IPS-11a (cell line): Measurements from ENCODE around the gene LCA5L.

Experiments used
- H3K4me3 ChIP-seq: one replicate; pipeline ENCODE4 v1.5.1; 2013; ENCODE audit warnings: low read depth, low read length, control low read depth

LCA5L gene

GRCh38 chr21:39445321-39446269 is at the start of gene LCA5L:
LCA5L (minus strand) TSS chr21:39445778; CDS start chr21:39428493, 17,285 bp downstream.
- H3K4me3 ChIP-seq: peak within 1 kb of the TSS; percentile 79

DNA sequence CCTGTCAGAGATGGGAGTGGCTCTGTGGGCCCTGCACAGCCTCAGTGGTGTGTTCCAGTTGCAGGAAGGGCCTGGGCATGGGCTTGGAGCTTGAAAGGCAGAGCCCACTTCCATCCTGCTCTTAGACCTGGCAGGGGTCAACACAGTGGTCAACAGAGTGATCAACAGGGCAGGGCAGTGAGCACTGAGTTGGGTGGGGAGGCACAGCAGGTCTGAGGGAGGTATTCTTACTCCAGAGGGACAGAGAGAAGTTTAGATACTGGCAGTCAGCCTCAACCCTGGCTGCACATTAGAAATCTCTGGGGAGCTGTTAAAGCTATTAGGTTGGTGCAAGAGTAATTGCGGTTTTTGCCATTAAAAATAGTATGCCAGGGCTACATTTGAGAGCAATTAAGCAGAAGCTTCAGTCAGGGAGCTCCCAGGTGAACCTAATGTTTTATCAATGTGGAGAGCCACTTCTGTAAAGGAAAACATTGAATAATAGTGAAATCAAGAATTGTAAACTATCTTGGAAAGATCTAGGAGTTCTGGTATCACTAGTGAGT is 43.9 kb upstream of the LCA5L start:
- H3K4me3 ChIP-seq: no peak overlapping the region

DNA sequence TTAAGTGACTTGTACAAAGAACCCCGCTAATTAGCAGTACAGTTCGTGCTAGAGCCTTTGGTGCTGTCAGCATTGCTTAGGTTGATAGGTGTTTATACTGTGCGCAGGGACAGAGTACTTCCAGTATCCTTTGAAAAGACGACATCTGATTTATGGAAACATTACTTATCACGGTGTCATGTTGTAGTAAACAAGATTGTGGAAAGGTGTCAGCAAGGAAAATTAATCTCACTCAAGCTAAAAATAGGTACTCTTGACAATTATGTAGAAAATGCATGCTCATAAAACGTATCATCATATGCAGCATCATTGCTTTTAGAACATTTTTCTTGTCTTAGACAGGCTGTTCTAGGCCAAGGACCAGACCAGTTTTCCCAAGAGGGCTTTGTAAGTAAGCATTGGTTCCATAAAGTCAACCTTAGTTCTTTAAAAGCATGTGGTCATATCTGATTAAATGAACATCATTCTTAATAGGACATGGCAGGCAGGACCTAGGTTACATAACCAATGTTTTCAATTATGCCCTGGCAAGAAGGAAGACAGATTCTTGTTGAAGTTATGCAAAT is 39.2 kb upstream of the LCA5L start:
- H3K4me3 ChIP-seq: no peak overlapping the region

GRCh38 chr21:39483917-39484316 is 38.3 kb upstream of the LCA5L start:
- H3K4me3 ChIP-seq: no peak overlapping the region

DNA sequence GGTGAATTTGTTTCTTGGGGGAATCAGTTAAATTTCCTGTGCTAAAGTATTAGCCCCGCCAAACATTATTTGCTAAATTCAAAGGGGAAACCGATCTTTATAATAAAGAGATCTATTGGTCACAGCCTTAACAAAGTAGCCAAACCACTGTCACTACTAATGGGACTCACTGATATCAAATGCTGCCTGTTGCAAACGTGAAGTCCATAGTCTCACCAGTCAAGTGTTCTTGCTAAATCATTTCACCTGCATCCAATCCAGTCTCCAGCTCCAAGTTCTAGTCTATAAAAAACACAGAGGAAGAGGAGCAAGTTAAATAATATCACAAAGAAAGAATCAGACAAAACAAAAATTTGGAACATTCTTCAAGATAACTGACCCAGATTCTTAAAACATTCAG is 36.3 kb upstream of the LCA5L start:
- no peak overlapping the region for H3K4me3 ChIP-seq

GRCh38 chr21:39480271-39480670 is 34.7 kb upstream of the LCA5L start:
- H3K4me3 ChIP-seq: no peak overlapping the region

DNA sequence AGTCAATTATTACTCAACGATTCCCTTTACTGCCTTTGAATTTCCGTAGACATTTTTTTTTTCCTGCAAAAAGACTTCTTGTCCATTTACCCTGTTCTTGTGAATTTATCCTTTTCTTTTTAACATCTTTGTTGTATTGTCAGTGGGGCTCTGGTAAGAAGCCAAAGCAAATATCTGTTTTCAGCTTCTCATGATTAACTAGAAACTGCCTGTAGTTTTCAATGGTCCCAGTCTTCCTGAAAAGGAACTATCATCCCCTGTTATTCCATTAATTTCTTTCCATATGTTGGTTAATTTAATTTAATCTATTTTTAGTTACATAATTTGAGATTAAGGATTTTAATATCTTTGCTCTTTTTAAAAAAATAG is 34.2 kb upstream of the LCA5L start:
- no peak overlapping the region for H3K4me3 ChIP-seq

- no peak overlapping the region for H3K4me3 ChIP-seq
These were observed 33.7 kb upstream of the LCA5L start for GRCh38 chr21:39479164-39479813.

DNA sequence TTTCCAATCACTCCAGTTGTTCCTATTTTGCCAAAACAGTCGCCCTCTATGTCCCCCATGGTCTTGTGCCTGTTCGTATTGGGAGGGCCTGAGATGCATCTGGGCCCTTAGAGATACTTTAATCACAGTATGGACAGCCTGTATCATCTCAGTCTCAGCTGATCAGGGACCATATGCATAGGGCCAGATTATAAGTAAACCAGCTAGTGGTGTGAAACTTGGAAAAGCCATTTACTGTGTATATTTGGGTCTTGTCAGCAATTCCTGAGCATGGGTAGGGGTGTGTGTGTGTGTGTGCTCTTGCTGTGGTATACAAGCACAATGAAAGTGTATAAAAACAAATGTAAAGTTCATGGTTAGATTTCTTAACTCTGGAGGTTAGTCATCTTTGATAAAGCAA is 29.0 kb upstream of the LCA5L start:
- no peak overlapping the region for H3K4me3 ChIP-seq

GRCh38 chr21:39472786-39473185 is 27.2 kb upstream of the LCA5L start:
- no peak overlapping the region for H3K4me3 ChIP-seq

- no peak overlapping the region for H3K4me3 ChIP-seq
These were observed 26.0 kb upstream of the LCA5L start for GRCh38 chr21:39471598-39471997.

- H3K4me3 ChIP-seq: no peak overlapping the region
These were observed 23.0 kb upstream of the LCA5L start for GRCh38 chr21:39468559-39468958.

DNA sequence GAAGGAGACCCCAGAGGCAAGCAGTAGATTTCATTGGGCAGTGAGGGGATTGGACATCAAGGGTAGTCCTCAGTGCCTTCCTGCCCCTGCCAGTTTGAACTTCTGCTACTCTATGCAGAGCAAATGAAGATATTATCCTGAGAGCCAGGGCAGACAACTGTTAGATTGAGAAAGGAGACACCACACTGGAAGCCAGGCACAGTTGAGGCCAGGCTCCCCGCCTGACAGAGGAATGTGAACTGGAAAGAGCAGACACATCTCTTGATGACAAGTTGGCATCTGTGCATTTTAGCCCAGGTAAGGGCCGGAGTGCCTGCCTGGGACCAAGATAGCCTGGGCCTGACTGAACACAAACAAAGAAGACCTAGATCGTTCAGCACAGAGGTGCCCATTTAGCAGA is 22.2 kb upstream of the LCA5L start:
- H3K4me3 ChIP-seq: no peak overlapping the region

- no peak overlapping the region for H3K4me3 ChIP-seq
These were observed 21.0 kb upstream of the LCA5L start for GRCh38 chr21:39466584-39466983.

- H3K4me3 ChIP-seq: no peak overlapping the region
These were observed 17.7 kb upstream of the LCA5L start for GRCh38 chr21:39463308-39463707.

GRCh38 chr21:39461419-39461818 is 15.8 kb upstream of the LCA5L start:
- no peak overlapping the region for H3K4me3 ChIP-seq

DNA sequence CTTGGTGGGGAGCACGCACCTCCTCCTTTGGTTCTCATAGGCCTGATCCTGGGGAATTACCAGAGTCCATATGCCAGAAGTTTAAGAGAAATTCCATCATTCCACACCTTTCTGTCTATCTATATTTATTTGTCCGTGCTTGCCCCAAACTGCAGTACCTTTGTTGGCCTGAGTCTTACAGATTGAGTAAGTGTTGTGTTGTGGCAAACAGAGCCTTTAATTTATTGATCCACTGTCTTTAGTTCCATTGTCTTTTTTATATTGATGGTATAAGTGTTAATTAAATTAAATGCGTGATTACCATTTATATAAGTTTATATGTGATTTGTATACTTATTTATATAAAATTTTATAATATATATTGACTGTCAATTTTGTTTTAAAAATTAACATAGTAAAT is 11.1 kb upstream of the LCA5L start:
- no peak overlapping the region for H3K4me3 ChIP-seq

- no peak overlapping the region for H3K4me3 ChIP-seq
These were observed 9.5 kb upstream of the LCA5L start for GRCh38 chr21:39454949-39455668.

DNA sequence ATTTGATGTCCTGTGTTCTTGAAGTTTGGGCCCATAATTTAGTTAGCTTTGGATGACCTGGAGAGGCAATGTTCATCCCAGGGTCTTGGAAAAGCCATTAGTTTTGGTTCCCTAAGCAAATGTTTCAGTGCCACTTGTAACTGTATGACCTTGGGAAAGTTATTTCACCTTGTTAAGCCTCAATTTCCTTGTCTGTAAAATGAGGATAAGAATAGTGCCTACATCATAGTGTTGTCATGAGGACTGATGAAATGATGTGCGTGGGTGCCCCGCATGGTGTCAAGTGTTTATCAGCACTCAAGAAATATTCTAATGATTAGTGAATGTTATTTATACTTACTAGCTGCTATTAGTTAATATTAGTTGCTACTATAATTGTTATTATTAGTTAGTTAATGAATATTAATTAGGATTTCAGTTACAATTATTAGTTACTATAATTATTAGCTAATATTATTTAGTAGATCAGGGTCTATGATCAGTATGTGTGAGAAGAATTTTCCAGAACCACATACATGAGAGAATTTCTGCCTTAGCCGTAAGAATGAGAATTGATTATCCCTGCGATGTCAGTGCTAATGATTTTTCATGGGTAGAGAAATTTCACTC is 8.1 kb upstream of the LCA5L start:
- no peak overlapping the region for H3K4me3 ChIP-seq

DNA sequence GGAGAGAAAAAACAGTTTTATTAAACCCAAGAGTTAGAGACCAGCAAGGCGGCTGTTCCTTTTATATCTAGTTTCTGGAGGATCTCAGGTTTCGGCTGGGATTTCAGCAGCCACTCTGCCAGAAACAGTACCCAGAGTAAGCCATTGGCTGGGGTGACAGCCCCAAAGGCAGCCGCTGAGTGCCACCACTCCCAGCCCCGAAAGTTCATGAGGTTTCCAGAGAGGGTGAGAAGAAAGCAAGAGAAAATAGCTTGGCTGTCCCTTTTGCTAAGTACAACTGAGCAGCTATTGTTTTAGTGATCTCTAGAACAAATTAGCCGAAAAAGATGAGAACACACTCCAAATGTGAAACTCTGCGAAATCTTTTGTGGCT is 7.4 kb upstream of the LCA5L start:
- H3K4me3 ChIP-seq: no peak overlapping the region
